ENCODE data around the gene RPL11.

The RPL11 gene

GRCh38 chr1:23698466-23698865, 6.9 kb downstream of the RPL11 start:
- no peaks in the 10 kb centered on the region for H3K27me3 ChIP-seq (ENCODE audit: insufficient read depth, poor library complexity, severe bottlenecking)
- peaks cover 97% of the 10 kb centered on the region for H3K36me3 ChIP-seq (ENCODE audit: low read depth)
- TF ChIP-seq CTCF (IDR thresholded peaks at IDR 0.05; ENCODE audit: poor library complexity, severe bottlenecking) = no peak
- no peak for DNase-seq (ENCODE audit: low spot score)
- H3K27ac ChIP-seq (ENCODE audit: poor library complexity, severe bottlenecking) = no peak overlapping the region
- H3K4me3 ChIP-seq (ENCODE audit: severe bottlenecking) = no peak overlapping the region
- H3K9me3 ChIP-seq (ENCODE audit: severe bottlenecking) = no peaks in the 10 kb centered on the region
- 0 out of 3 replicates have a peak, but pooled peaks have one; percentile 13 for ATAC-seq (ENCODE audit: low read depth)
- H3K4me1 ChIP-seq (ENCODE audit: insufficient read depth, poor library complexity, severe bottlenecking) = peaks cover 7% of the 10 kb centered on the region

GRCh38 chr1:23699280-23700179, 7.9 kb downstream of the RPL11 start:
- H3K36me3 ChIP-seq (ENCODE audit: low read depth) = peaks cover 94% of the 10 kb centered on the region
- H3K9me3 ChIP-seq (ENCODE audit: severe bottlenecking) = no peaks in the 10 kb centered on the region
- ATAC-seq (ENCODE audit: low read depth) = no peak
- DNase-seq (ENCODE audit: low spot score) = no peak
- no peaks in the 10 kb centered on the region for H3K27me3 ChIP-seq (ENCODE audit: insufficient read depth, poor library complexity, severe bottlenecking)
- no peaks in the 10 kb centered on the region for H3K4me1 ChIP-seq (ENCODE audit: insufficient read depth, poor library complexity, severe bottlenecking)
- H3K4me3 ChIP-seq (ENCODE audit: severe bottlenecking) = no peak overlapping the region
- TF ChIP-seq CTCF (IDR thresholded peaks at IDR 0.05; ENCODE audit: poor library complexity, severe bottlenecking) = no peak
- H3K27ac ChIP-seq (ENCODE audit: poor library complexity, severe bottlenecking) = no peak overlapping the region

GRCh38 chr1:23701310-23701709, 9.7 kb downstream of the RPL11 start:
- peaks cover 87% of the 10 kb centered on the region for H3K36me3 ChIP-seq (ENCODE audit: low read depth)
- no peak for TF ChIP-seq CTCF (IDR thresholded peaks at IDR 0.05; ENCODE audit: poor library complexity, severe bottlenecking)
- no peak for DNase-seq (ENCODE audit: low spot score)

GRCh38 chr1:23701996-23702395, 10.4 kb downstream of the RPL11 start:
- no peak for TF ChIP-seq CTCF (IDR thresholded peaks at IDR 0.05; ENCODE audit: poor library complexity, severe bottlenecking)
- DNase-seq (ENCODE audit: low spot score) (no peak), ATAC-seq (ENCODE audit: low read depth) (no peak)
- Histone ChIP-seq H3K27ac (ENCODE audit: poor library complexity, severe bottlenecking) (no peak overlapping the region), H3K4me3 (ENCODE audit: severe bottlenecking) (no peak overlapping the region), H3K27me3 (ENCODE audit: insufficient read depth, poor library complexity, severe bottlenecking) (no peaks in the 10 kb centered on the region), H3K36me3 (ENCODE audit: low read depth) (peaks cover 80% of the 10 kb centered on the region), H3K4me1 (ENCODE audit: insufficient read depth, poor library complexity, severe bottlenecking) (no peaks in the 10 kb centered on the region), H3K9me3 (ENCODE audit: severe bottlenecking) (no peaks in the 10 kb centered on the region)

More at GRCh38 chr1:23701310-23701709, 9.7 kb downstream of the RPL11 start:
- ATAC-seq (ENCODE audit: low read depth) = no peak
- H3K27me3 ChIP-seq (ENCODE audit: insufficient read depth, poor library complexity, severe bottlenecking) = no peaks in the 10 kb centered on the region
- no peak overlapping the region for H3K4me3 ChIP-seq (ENCODE audit: severe bottlenecking)
- no peaks in the 10 kb centered on the region for H3K4me1 ChIP-seq (ENCODE audit: insufficient read depth, poor library complexity, severe bottlenecking)
- no peak overlapping the region for H3K27ac ChIP-seq (ENCODE audit: poor library complexity, severe bottlenecking)
- H3K9me3 ChIP-seq (ENCODE audit: severe bottlenecking) = no peaks in the 10 kb centered on the region
